ENCODE results near the gene SEMA5A. TPM values are rescaled to one million over a fixed set of nuclear protein-coding genes. Genes with fewer than 3 reads are reported as not detected.

SEMA5A gene
- total RNA-seq, 4 donors from 2014 or later, result 2.6 to 36.5 (median 4.7) TPM

GRCh38 chr5:9429691-9430215, 116.1 kb downstream of the SEMA5A start:
- TF ChIP-seq, protein P1, sequence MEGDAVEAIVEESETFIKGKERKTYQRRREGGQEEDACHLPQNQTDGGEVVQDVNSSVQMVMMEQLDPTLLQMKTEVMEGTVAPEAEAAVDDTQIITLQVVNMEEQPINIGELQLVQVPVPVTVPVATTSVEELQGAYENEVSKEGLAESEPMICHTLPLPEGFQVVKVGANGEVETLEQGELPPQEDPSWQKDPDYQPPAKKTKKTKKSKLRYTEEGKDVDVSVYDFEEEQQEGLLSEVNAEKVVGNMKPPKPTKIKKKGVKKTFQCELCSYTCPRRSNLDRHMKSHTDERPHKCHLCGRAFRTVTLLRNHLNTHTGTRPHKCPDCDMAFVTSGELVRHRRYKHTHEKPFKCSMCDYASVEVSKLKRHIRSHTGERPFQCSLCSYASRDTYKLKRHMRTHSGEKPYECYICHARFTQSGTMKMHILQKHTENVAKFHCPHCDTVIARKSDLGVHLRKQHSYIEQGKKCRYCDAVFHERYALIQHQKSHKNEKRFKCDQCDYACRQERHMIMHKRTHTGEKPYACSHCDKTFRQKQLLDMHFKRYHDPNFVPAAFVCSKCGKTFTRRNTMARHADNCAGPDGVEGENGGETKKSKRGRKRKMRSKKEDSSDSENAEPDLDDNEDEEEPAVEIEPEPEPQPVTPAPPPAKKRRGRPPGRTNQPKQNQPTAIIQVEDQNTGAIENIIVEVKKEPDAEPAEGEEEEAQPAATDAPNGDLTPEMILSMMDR (IDR thresholded peaks at IDR 0.05; ENCODE audit: low read depth), result no peak

- TF ChIP-seq, protein P1 (IDR thresholded peaks at IDR 0.05; ENCODE audit: low read depth), result no peak
These were observed 117.6 kb downstream of the SEMA5A start for GRCh38 chr5:9428272-9428671.

GRCh38 chr5:9425710-9426109, 120.2 kb downstream of the SEMA5A start:
- TF ChIP-seq, protein P1 (IDR thresholded peaks at IDR 0.05; ENCODE audit: low read depth), result no peak

DNA sequence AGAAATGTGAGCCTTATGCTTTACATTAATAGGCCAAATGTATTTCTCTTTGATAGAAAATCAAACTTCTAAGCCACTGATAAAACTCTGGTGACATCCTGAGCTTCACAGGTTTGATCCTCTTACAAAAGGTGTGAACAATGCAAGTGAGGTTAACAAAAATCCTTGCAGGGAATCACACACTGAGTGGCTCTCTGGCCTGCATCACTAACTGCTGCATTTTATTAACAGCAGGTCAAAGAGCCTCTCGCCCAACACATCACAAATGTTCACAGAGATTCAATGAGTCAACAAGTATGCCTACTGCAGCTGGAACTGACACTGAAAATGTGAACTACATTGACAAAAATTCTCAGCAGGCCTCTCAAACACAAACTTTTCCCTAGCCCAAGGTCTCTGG, 122.3 kb downstream of the SEMA5A start:
- TF ChIP-seq, protein P1 (IDR thresholded peaks at IDR 0.05; ENCODE audit: low read depth), result no peak

DNA sequence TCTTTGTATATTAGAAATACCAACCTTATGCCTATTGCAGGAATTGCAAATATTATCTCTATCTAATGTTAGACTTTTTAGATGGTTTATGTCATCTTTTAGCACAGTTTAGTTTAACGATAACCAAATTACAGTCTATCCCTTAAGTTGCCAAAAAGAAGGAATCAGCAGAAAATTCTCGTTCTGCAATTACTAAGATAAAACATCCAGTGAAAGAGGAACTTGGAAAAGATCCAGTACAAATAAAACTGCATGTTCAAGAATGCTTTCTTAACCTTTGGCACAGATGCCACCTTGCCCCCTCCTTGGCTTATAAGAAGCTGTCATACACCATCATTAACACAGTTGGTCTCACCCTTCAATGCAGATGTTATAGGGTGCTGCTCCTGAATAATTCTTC, 124.0 kb downstream of the SEMA5A start:
- TF ChIP-seq, protein P1 (IDR thresholded peaks at IDR 0.05; ENCODE audit: low read depth), result no peak

- TF ChIP-seq, protein P1 (IDR thresholded peaks at IDR 0.05; ENCODE audit: low read depth), result no peak
These were observed 126.1 kb downstream of the SEMA5A start for GRCh38 chr5:9419794-9420193.

GRCh38 chr5:9415566-9415965, 130.3 kb downstream of the SEMA5A start:
- TF ChIP-seq, protein P1 (IDR thresholded peaks at IDR 0.05; ENCODE audit: low read depth), result no peak
